K562 (cell line): Measurements from ENCODE around the gene AGRN. TPM values are rescaled to one million over a fixed set of nuclear protein-coding genes. Genes with fewer than 3 reads are reported as not detected.

Source experiments
- CTCFL ChIP-seq: IDR thresholded peaks from 2 replicates; pipeline ENCODE4 v1.6.1; 2011; ENCODE audit warnings: borderline replicate concordance, low read depth, mild to moderate bottlenecking, moderate library complexity, low read length; ENCODE audit not compliant: insufficient read depth, poor library complexity, severe bottlenecking
- E2F1 ChIP-seq: sonication (generic); formaldehyde crosslinking; IDR thresholded peaks from 2 replicates; pipeline ENCODE4 v1.8.1; 2023; ENCODE audit warnings: mild to moderate bottlenecking, missing genetic modification reagents, moderate library complexity
- E2F6 ChIP-seq, 2 experiments: IDR thresholded peaks; 2 replicates each; pipeline ENCODE4 v1.6.1; 2011; ENCODE audit warnings: borderline replicate concordance in 1 of 2, control low read depth in 1 of 2, low read depth in 1 of 2, low read length in 1 of 2, mild to moderate bottlenecking in 1 of 2, mixed read lengths in 1 of 2, moderate library complexity in 1 of 2; ENCODE audit not compliant: insufficient read depth in 1 of 2, insufficient read length in 1 of 2, poor library complexity in 1 of 2, severe bottlenecking in 1 of 2; ENCODE audit errors: extremely low read depth in 1 of 2
- FOXJ3 ChIP-seq: sonication (generic); formaldehyde crosslinking; IDR thresholded peaks from 2 replicates; pipeline ENCODE4 v1.4.0; 2020; ENCODE audit warnings: mild to moderate bottlenecking, missing genetic modification reagents
- IRF1 ChIP-seq: sonication (generic); formaldehyde crosslinking; IDR thresholded peaks from 2 replicates; pipeline ENCODE4 v1.8.0; 2022; ENCODE audit warnings: missing genetic modification reagents, mild to moderate bottlenecking, borderline replicate concordance
- KLF10 ChIP-seq: fragments of 250-450 bp; sonication (Bioruptor Pico); IDR thresholded peaks from 2 replicates; pipeline ENCODE4 v1.6.1; 2021; ENCODE audit warnings: matching md5 sums
- NRF1 ChIP-seq, 2 experiments: fragments of 450-650 bp; IDR thresholded peaks in 1 of 2; conservative IDR thresholded peaks in 1 of 2; 2 replicates each; pipeline ENCODE4 v1.6.1; 2014; ENCODE audit warnings: mild to moderate bottlenecking in 2 of 2
- POLR2G ChIP-seq: fragments of 200-400 bp; formaldehyde crosslinking; IDR thresholded peaks from 2 replicates; pipeline ENCODE4 v1.6.1; 2017; ENCODE audit warnings: low read depth, mild to moderate bottlenecking, antibody characterized with exemption, low read length, moderate library complexity
- ZBTB1 ChIP-seq: sonication (generic); formaldehyde crosslinking; IDR thresholded peaks from 2 replicates; pipeline ENCODE4 v1.8.1; 2023; ENCODE audit warnings: missing genetic modification reagents, low read depth, mild to moderate bottlenecking, borderline replicate concordance
- ZBTB33 ChIP-seq: sonication (generic); formaldehyde crosslinking; IDR thresholded peaks from 2 replicates; pipeline ENCODE4 v1.8.1; 2023; ENCODE audit warnings: mild to moderate bottlenecking, missing genetic modification reagents
- ZBTB7A ChIP-seq: IDR thresholded peaks from 2 replicates; pipeline ENCODE4 v1.6.1; 2011; ENCODE audit warnings: low read depth, mild to moderate bottlenecking, low read length, moderate library complexity, borderline replicate concordance; ENCODE audit not compliant: control insufficient read depth
- ZNF232 ChIP-seq: sonication (generic); formaldehyde crosslinking; IDR thresholded peaks from 2 replicates; pipeline ENCODE4 v1.8.0; 2022; ENCODE audit warnings: mild to moderate bottlenecking, missing genetic modification reagents
- ZNF239 ChIP-seq: fragments of 250-450 bp; sonication (Bioruptor Pico); IDR thresholded peaks from 2 replicates; pipeline ENCODE4 v1.4.0; 2020; ENCODE audit warnings: mild to moderate bottlenecking
- ZNF282 ChIP-seq: sonication (generic); formaldehyde crosslinking; IDR thresholded peaks from 2 replicates; pipeline ENCODE4 v1.8.1; 2023; ENCODE audit warnings: missing genetic modification reagents
- ZNF740 ChIP-seq, 3 experiments: fragments of 200-800 bp in 1 of 3; sonication (Bioruptor generic) in 1 of 3; sonication (generic) in 1 of 3; formaldehyde crosslinking in 1 of 3; IDR thresholded peaks; 2 replicates each; pipeline versions ENCODE4 v1.6.1 to v1.8.0; 2016 to 2022; ENCODE audit warnings: mild to moderate bottlenecking in 2 of 3, missing compliant biosample characterization in 2 of 3, missing genetic modification characterization in 2 of 3, missing genetic modification reagents in 1 of 3
- polyA plus RNA-seq, 8 experiments: library from polyadenylated mRNA; depleted of rRNA in 4 of 8; stranded (reverse) in 5 of 8; unstranded in 3 of 8; fragments of >200 nt; fragmentation: Nextera tagmentation in 2 of 8; fragmentation: Illumina TruSeq in 1 of 8; extraction: Ambion mirVana in 2 of 8; extraction: Trizol in 1 of 8; gene quantifications; 2 replicates each; pipeline versions ENCODE4 v1.2.1 to v1.2.3, GENCODE V29; 2011 to 2014; ENCODE audit warnings: inconsistent platforms in 1 of 8, missing spikeins in 1 of 8
- total RNA-seq, 7 experiments: library from RNA; depleted of rRNA in 6 of 7; stranded (reverse); fragments of >200 nt in 6 of 7; fragmentation: Illumina TruSeq in 2 of 7; extraction: Trizol in 2 of 7; gene quantifications; 2 replicates each; pipeline versions ENCODE4 v1.2.1 to v1.2.3, GENCODE V29; 2011 to 2021; ENCODE audit warnings: low replicate concordance in 1 of 7

Gene AGRN
- total and polyA plus RNA-seq, 9 of the 15 experiments (the other 6 are each of a cell fraction or from before 2014, with no cell fraction given) = 0.04 to 111 (median 18.1) TPM

GRCh38 chr1:997993-998744 is 21.8 kb upstream of the AGRN start (continued):
- TF ChIP-seq POLR2G (peak; percentile 51; the same call in 1 of the 2 replicates), NRF1 (conservative IDR thresholded peaks at IDR 0.05 in 1 of 2, IDR thresholded peaks at IDR 0.05 in 1 of 2) (peak; percentile 32 to 37; a peak in 1 of 4 replicates), KLF10 (CRISPR knock-in tag) (no peak), E2F6 (IDR thresholded peaks at IDR 0.05; ENCODE audit: borderline replicate concordance in 1 of 2, extremely low read depth in 1 of 2, insufficient read depth in 1 of 2, insufficient read length in 1 of 2, low read depth in 1 of 2, low read length in 1 of 2, poor library complexity in 1 of 2, severe bottlenecking in 1 of 2) (peak in 1 of 2 experiments; percentile 28), ZBTB33 (CRISPR knock-in tag) (peak; percentile 94), ZNF232 (CRISPR knock-in tag) (0 out of 2 replicates have a peak, but pooled peaks have one; percentile 28), ZNF740 (CRISPR knock-in tag; IDR thresholded peaks at IDR 0.05) (peak; percentile 87), ZNF740 (tag; IDR thresholded peaks at IDR 0.05) (no peak), FOXJ3 (no peak), E2F1 (CRISPR knock-in tag) (no peak), CTCFL (peak; percentile 30), ZNF239 (CRISPR knock-in tag) (no peak), ZBTB1 (CRISPR knock-in tag) (peak; percentile 83; the same call in 1 of the 2 replicates), IRF1 (CRISPR knock-in tag) (0 out of 2 replicates have a peak, but pooled peaks have one; percentile 41), ZNF282 (CRISPR knock-in tag) (peak; percentile 30; the same call in 1 of the 2 replicates), ZBTB7A (peak; percentile 44)
